ENCODE results near the gene ALKBH7. TPM values are rescaled to one million over a fixed set of nuclear protein-coding genes. Genes with fewer than 3 reads are reported as not detected.
"Not testable (repeated sequence)": the region's sequence is repeated elsewhere in the genome, so short reads cannot be mapped to it uniquely, and the experiment has no call there.

Gene ALKBH7, protein sequence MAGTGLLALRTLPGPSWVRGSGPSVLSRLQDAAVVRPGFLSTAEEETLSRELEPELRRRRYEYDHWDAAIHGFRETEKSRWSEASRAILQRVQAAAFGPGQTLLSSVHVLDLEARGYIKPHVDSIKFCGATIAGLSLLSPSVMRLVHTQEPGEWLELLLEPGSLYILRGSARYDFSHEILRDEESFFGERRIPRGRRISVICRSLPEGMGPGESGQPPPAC
- 24.4 and 59.2 TPM in 2 replicates for total RNA-seq

- peak; percentile 100 for DNase-seq
Observed at GRCh38 chr19:6372594-6373095, at the start of gene ALKBH7. Gene ALKBH7 (plus strand): TSS chr19:6372794. CDS start chr19:6372821, 27 bp downstream.

DNA sequence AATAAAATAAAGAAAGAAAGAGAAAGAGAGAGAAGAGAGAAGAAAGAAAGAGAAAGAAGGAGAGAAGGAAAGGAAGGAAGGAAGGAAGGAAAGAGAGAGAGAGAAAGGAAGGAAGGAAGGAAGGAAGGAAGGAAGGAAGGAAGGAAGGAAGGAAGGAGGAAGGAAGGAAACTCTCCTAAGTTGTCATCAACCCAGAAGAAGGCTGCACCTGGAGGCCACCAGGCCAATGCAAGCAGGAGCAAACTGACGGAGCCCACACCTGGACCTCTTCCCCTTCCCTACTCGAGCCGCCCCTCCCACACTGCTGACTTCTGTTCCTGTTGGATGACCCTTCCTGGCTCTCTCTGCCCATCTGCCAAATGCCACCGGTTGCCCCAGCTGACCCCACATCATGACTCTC, 47.8 kb upstream of the ALKBH7 start:
- no peak for DNase-seq

GRCh38 chr19:6325614-6326013, 47.0 kb upstream of the ALKBH7 start:
- DNase-seq, result no peak

DNA sequence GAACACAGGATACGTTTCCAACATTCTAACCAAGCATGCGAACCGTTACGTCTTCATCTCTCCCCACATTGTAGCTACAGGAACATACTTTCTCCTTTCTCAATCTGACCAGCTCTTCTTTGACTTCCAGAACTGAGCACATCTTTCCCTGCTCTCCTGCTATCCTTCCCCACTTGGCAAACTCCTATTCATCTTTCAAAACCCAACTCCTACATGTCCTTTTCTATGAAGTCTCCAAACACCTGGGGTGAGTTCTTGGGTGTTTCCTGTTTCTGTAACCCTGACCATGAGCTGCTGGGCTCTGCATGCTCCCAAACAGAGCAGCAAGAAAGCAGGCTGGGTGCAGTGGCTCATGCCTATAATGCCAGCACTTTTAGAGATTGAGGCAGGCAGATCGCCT, 45.8 kb upstream of the ALKBH7 start:
- no peak for DNase-seq

- no peak for DNase-seq
Observed at GRCh38 chr19:6333439-6333838, 39.2 kb upstream of the ALKBH7 start, which contains the start of gene ACER1. Gene ACER1 (minus strand): TSS chr19:6333612. CDS start chr19:6333551, 61 bp downstream.

- DNase-seq, result no peak
Observed at GRCh38 chr19:6334490-6335285, 37.9 kb upstream of the ALKBH7 start.

DNA sequence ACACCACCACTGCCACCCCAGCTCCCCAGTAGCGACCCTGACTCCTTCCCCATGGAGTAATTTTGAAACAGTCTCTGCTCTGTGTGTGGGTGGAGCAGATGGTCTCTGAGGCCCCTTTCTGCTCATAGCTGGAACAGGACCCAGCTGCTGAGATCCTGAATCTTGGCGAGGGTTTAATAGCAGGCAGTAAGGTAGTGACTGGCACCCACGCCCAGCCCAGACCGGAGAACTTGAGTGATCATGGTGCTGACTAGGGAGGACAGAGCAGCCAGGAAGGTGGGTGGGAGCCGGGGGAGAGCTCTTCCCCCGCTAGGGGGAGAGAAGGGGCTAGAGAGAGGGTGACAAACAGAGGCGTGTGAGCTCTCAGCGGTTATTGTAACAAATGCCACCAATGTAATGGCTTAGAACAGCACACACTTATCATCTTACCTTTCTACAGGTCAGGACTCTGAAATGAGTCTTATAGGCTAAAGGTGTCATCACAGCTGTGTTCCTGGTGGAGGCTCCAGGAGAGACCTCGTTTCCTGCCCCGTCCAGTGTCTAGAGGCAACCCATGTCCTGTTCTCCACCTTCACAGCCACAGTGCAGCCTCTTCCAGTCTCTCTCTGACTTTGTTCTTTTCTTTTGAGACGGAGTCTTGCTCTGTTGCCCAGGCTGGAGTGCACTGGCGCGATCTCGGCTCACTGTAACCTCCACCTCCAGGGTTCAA, 31.9 kb upstream of the ALKBH7 start:
- no peak for DNase-seq

DNA sequence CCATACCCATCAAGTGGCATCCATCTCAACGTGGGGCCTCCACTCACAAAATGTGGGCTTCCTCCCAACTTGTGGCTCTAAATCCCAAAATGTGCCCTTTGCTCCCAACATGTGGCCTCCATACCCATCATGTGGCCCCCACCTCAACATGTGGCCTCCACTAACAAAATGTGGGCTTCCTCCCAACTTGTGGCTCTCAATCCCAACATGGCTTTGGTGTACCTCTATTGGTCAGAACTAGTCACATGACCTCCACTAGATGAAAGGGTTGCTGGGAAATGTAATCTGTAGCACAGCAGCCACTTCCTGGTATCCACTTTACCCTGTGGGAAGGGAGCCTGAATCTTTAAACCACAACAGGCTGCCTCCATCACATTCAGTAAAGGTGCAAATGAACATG, 29.1 kb upstream of the ALKBH7 start:
- DNase-seq, result no peak

DNA sequence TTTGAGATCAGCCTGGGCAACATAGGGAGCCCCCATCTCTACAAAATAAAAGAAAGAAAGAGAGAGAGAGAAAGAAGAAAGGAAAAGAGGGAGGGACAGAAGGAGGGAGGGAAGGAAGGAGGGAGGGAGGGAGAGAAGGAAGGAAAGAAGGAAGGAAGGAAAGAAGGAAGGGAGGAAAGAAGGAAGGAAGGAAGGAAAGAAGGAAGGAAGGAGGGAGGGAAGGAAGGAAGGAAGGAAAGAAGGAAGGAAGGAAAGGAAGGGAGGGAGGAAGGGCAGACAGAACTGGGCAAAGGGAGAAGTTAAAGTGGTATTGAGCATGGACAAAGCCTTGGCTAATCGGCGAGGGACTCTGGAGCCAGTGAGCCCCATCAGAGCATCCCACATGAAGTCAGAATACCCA, 23.3 kb upstream of the ALKBH7 start:
- not testable (repeated sequence) for DNase-seq

GRCh38 chr19:6350688-6351087, 21.9 kb upstream of the ALKBH7 start:
- no peak for DNase-seq

DNA sequence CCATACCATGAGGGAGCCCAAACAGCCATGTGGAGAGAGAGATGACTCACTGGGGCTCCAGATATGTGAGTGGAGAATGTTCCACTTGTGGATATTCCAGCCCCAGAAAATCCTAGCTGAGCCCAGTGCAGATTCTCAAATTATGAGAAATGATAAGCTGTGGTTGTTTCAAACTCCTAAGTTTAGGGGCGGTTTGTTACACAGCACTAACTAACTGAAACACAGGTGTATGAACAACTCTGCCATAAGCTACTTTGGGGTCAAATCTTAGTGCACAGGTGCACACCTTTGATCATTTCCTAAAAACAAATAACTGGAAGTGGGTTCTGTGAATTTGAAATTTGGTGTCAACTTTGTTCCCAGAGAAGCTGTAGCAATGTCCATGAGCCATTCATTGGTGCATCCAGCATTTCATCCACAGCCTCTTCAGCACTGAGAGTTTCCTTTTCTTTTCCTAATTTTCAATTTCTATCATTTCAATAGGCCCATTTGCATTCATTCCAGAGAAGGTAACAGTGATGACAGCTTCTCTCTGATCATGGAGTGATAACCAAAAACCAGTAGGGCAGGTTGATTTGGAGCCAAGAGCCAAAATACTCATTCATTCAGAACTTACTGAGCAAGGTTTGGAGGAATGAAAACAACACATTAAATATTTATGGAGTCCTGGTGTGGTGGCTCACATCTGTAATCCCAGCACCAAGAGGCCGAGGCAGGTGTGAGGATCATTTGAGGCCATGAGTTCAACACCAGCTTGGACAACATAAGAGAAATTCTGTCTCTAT, 20.0 kb upstream of the ALKBH7 start:
- no peak for DNase-seq

DNA sequence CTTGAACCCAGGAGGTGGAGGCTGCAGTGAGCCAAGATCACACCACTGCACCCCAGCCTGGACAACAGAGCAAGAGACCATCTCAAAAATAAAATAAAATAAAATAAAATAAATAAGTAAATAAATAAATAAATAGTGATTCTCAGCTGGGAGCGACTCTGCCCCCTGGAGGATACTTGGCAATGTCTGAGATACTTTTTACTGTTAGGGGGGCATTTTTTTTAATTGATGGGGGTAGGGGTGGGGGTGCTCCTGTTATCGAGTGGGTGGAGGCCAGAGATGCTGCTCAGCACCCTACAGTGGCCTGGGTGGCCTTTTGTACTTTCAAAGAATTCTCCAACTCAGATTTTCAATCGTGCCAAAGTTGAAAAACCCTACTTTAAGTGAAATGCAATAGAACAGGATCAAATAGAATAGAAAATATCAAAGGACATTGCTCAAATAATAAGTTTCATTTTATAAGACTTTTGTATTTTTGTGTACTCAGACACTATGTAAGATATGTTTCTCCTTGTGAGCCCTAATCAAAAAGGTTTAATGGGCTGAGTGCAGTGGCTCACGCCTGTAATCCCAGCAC, 18.4 kb upstream of the ALKBH7 start:
- peak; percentile 54 for DNase-seq

GRCh38 chr19:6355321-6356040, 17.1 kb upstream of the ALKBH7 start:
- not testable (repeated sequence) for DNase-seq

DNA sequence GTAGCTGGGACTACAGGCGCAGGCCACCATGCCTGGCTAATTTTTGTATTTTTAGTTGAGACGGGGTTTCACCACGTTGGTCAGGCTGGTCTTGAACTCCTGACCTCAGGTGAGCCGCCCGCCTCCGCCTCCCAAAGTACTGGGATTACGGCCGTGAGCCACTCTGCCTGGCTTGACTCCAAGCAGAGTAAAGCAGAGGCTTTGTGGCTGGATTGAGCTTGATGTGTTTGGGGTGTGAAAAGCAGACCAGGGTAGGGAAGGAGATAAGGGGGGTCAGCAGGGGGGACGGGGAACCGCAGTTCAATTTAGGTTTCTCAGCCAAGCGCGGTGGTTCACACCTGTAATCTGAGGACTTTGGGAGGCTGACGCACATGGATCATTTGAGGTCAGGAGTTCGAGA, 15.4 kb upstream of the ALKBH7 start:
- no peak for DNase-seq

DNA sequence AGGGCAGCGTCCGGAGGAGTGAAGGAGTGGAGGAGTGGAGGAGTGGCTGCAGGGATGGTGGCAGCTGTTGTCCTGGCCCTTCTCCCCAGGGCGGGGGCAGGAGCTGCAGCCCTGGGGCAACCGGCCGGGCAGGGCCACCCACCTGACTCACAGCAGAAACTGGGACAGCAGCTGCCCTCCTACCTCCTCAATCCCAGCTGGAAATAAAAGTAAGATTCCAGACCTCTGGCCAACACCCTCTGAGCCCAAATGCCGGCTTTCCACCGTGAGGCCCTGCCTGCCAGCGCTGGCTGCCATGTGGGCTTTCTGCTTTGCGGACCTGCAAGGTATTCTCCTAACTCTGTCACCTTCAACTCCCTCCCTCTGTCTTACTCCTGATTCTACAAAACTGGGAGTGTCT, 14.6 kb upstream of the ALKBH7 start:
- DNase-seq, result no peak

DNA sequence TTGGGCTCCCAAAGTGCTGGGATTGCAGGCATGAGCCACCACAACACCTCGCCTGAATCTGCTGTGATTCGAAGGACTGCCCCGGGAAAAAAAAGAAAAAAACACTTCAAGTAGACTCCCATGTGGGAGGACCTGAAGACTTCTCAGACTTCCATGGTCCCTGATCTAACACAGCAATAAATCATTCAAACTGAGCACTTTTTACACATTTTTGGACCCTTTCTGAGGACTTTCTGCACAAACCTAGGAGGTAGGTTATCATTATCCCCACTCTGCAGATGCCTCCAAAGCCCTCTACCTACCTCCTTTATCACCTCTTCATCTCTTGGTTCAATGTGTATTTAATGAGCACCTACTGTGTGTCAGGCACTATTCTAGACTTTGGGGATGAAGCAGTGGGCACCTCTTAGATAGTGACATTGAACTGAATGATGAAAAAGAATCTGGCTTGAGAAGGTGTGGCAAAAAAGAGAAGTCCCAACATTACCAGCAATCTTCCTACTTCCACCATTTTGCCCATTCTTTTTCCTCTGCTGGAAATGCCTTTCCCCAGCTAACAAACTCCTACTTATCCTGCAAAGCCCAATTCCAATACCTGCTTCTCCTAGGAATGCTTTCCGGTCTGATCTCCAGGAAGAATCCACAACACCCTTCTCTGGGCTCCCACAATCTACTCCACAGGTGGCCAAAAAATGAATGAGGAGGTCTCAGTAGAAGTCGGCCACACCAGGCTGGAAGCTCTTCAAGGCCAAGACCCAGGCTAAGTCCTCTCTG, 12.8 kb upstream of the ALKBH7 start:
- DNase-seq, result no peak

- not testable (repeated sequence) for DNase-seq
Observed at GRCh38 chr19:6360445-6360844, 12.1 kb upstream of the ALKBH7 start.

GRCh38 chr19:6360857-6361216, 11.8 kb upstream of the ALKBH7 start:
- not testable (repeated sequence) for DNase-seq

- peak; percentile 17 for DNase-seq
Observed at GRCh38 chr19:6362027-6362350, 10.6 kb upstream of the ALKBH7 start.

DNA sequence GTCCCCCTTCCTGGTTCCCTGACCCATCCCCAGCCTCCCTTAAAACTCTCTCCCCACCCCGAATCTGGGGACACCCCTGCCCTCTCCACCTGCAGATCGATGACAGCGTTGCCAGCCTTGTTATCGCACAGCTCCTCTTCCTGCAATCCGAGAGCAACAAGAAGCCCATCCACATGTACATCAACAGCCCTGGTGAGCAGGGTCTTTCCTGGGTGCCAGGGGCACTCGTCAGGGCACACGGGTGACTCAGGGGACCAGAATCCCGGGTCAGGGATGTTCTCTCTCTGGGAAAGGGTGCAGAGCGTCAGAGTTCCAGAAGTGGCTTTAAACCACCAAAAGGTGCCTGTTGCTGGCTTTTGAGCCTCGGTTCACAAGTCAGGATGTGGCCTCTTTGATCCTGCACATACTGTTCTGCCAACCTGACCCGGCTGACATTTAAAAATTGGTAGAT, 10.2 kb upstream of the ALKBH7 start:
- no peak for DNase-seq

GRCh38 chr19:6364353-6364752, 8.2 kb upstream of the ALKBH7 start:
- no peak for DNase-seq
